GM21717 (cell line): ENCODE measurements around the gene STK33.
"Not testable (repeated sequence)": the region's sequence is repeated elsewhere in the genome, so short reads cannot be mapped to it uniquely, and the experiment has no call there.

ENCODE experiments used
- ATAC-seq: cut with Tn5 transposase; IDR thresholded peaks from one replicate; pipeline ENCODE4 v1.9.1; 2021; ENCODE audit warnings: mild to moderate bottlenecking, moderate library complexity; ENCODE audit not compliant: unreplicated experiment

The STK33 gene

DNA sequence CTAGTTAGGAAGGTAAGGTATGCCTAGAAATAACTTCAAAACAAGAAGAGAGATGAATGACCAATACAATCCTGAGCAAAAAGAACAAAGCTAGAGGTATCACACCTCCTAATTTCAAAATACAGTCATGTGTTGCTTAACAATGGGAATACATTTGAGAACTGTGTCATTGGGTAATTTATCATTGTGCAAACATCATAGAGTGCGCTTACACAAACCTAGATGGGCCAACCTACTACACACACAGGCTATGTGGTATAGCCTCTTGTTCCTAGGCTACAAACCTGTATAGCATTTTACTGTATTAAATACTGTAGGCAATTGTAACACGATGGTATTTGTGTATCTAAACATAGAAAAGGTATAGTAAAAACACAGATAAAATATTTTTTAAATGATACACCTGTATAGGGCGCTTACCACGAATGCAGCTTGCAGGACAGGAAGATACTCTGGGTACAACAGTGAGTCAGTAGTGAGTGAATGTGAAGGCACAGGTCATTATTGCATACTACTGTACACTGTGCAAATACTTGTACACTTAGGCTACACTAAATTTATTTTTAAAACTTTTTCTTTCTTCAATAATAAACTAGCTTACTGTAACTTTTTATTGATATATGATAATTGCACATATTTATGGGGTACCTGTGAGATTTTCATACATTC, 48.2 kb downstream of the STK33 start:
- no peak for ATAC-seq

DNA sequence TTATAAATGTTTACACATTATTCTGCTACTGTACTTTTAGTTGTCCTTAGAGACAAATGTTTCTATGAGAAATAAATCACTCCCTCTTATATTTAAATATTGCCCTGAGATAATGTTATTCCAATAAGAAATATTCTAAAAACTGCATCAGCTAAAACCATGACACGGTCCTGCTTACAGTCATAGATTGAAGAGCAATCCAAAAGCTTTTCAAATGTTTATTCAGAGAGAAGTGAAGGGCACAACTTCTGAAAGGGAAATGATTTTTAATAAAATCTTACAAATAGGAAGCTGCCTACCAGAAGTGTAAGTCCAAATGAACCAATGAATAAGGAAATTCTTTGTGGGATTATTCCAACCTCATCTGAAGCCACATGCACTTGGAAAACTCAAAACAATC, 49.2 kb downstream of the STK33 start:
- no peak for ATAC-seq

DNA sequence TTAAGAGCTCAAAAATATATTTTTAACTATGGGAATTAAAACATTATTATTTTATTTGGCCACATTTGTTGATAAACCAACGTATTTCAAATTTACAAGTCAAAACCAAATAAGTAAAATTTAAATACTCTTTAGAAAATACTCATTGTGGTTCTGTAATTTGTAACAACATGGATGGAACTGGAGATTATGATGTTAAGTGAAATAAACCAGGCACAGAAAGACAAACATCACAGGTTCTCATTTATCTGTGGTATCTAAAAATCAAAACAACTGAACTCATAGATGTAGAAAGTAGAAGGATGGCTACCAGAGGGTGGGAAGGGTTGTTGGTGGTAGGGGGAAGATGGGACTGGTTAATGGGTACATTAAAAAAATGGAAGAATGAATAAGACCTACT, 50.8 kb downstream of the STK33 start:
- no peak for ATAC-seq

DNA sequence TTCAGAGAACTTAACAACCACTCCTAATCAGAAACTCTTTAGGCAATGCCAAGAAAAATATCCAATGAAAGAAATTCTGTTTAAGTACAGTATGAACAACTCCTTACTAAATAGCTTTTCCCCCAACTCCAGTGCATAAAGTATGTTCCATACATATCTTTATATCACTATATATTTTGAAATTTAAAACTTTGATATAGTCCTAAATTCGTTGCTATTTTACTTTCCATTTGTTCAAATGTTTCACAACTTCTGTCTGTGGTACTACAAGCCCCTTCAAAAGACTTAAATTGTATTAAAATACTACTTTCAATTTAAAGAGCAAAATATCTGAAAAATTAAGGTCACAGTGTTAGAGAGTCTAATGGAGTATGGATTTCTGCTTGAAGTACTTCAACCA, 52.6 kb downstream of the STK33 start:
- no peak for ATAC-seq

DNA sequence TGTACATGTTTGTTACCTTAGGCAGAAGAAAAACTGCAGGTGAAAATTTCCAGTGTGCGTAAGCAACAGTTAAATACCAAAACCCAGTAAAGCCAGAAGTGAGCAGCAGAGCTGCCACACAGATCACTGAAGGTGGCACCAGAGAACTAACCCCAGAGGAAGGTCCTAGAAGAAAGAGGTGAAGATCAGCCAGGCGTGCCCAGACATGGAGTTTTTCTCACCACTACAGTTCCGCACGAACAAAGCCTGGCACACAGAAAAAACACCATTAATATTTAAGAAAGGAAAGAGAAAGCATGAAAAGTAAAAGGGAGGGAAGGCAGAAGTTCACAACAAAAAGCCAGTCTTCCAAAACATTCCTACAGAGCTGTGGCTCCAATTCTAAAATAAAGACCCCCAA, 60.7 kb downstream of the STK33 start:
- peak; percentile 78 for ATAC-seq

DNA sequence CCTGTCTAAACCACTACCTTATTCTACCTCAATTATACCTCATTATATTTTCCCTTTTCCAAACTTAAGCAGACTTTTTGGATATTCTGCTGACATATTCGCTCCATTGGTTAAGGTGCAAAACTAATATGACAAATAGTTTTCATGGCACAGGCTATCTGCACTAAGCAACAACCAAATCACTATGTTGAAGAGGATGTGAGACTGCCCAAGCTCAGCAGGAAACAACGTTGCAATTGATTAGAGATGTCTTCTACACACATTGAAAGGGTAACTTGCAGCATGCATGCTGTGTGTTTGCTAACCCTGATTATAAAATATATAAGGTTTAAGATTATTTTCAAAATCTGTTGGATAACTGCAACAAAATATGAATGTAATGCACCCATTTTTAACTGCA, 61.6 kb downstream of the STK33 start:
- peak; percentile 59 for ATAC-seq

DNA sequence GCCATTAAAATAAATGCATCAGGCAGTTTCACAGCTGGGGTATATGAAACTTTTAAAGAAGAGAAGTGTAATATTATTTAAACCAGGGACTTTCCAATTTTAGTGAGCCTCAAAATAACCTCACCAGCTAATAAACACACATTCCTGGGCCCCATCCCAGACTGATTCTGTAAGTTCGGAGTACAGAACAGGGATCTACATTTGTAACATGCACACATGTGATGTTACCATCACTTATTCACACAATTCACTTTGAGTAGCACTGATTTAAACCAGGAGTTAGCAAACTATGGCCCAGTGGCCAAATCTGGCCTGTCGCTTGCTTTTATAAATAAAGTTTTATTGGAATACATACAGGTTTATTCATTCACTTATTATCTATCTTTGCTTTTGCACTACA, 62.0 kb downstream of the STK33 start:
- ATAC-seq, result peak; percentile 12

DNA sequence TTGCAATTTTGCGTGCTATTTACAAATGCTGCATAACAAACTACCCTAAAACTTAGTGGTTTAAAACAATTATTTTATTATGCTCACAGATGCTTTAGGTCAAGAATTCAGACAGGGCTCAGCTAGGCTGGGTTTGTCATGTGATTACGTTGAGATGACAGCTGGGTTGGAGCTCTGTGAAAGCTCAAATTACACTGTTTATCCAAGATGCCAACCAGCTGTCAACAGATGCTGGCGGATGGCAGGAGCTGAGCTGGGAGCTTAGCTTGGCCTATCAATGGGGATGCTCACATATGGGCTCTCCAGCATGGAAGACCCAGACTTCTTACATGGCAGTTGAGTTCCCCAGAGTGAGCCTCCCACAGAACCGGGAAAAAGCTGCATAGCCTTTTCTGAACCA, 62.7 kb downstream of the STK33 start:
- no peak for ATAC-seq

DNA sequence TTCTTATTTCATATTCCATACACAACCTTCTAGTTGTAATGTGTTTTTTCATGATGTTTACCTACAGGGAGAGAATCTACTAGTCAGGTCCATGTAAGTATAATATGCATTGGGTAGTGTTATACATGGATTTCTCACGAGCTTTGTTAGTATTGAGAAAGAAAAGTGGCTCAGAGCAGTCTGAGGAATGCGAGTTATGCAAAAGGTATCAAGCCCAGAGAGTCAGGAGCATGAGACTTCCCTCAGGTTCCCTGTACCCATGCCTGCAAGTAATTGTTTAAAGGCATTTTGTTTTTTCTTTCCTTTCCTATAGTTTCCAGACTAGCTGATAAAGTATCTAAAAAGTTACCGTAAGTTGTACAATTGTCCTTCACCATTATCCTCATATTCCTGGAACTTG, 66.1 kb downstream of the STK33 start:
- no peak for ATAC-seq

DNA sequence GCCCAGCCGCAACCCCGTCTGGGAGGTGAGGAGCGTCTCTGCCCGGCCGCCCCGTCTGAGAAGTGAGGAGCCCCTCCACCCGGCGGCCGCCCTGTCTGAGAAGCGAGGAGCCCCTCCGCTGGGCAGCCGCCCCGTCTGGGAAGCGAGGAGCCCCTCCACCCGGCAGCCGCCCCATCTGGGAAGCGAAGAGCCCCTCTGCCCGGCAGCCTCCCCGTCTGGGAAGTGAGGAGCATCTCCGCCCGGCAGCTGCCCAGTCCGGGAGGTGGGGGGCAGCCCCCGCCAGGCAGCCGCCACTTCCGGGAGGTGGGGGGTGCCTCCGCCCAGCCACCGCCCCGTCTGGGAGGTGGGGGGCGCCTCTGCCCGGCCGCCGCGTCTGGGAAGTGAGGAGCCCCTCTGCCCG, 70.6 kb downstream of the STK33 start:
- ATAC-seq, result no peak

DNA sequence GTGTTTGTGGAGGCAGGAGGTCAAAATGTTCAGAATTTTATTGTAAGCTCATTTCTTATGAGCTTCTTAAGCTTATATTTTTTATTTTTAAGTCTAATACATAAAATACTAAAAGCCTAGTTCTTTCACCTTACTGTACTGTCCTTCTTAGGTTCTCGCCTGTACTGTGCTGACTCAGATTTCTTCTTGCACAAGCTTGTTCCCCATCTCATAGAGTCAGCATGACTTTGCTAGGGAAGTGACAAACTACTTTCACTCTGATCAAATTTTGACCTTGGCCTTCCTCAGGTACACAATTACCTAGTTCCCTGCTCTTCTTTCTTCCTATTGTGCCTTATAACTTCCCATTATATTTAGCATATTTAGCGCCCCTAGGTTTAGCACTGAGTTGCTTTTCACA, 81.5 kb downstream of the STK33 start:
- no peak for ATAC-seq

DNA sequence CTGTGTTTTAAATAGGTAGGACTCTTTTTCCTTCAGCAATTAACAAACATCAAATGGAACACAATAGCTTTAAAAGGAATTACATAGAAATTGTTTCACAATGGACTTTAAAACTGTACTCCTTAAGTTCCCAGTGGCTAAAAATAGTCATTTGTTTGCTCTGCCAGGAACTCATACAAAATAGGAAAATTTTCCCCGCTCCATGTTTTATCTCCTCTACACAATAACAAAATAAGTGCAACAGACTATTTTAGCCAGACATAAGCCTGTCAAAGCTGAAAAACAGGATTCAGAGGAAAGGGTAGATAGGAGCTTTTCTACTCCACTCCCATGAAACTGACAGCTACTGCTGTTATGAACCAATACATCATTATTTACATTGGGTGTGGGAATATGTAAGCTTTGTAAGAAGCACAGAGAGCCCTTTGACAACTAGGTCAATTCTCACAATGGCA, 90.1 kb downstream of the STK33 start:
- ATAC-seq, result no peak

DNA sequence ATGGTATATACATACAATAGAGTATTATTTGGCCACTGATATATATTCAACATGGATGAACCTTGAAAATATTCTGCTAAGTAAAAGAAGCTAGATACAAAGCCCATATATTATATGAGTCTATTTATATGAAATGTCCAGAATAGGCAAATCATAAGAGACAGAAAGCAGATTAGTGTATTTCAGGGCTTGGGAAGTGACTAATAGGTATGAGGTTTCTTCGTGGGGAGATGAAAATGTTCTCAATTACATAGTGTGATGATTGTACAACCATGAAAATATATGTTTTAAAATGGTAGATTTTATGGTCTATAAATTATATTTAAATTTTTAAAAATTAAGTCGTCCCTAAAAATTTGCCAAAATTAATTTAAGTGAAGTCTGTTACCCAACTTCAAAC, 92.2 kb downstream of the STK33 start:
- ATAC-seq, result no peak

DNA sequence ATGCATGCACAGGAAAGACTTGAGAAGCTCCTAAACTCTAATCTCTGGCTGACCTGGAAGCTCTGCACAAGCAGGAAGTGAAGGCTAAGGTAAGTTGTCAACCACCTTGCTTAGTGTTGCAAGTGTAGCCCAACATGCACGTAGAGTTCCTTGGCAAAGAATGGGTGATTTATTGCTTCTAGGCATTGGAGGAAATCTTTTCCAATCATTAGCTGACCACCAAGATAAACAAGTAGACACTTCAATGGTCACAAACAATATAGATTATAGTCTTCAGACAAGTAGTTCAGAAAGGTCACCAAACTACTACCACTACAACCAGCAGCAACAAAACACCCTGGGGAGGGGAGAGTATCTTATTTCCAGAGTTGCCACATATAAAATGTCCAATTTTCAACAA, 105.6 kb downstream of the STK33 start:
- no peak for ATAC-seq

DNA sequence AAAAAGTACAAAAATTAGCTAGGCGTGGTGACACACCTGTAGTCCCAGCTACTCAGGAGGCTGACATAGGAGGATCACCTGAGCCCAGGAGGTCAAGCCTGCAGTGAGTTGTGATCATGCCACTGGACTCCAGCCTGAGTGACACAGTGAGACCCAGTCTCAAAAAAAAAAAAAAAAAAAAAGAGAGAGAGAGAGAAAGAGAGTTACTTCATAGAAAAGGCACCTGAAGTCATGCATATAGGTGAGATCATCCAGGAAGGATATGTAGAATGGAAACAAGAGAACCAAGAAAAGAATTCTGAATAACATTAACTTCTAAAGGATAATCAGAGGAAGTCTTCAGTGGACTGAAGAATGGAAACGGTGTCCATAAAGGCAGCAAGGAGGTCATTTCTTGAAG, 106.8 kb downstream of the STK33 start:
- no peak for ATAC-seq

DNA sequence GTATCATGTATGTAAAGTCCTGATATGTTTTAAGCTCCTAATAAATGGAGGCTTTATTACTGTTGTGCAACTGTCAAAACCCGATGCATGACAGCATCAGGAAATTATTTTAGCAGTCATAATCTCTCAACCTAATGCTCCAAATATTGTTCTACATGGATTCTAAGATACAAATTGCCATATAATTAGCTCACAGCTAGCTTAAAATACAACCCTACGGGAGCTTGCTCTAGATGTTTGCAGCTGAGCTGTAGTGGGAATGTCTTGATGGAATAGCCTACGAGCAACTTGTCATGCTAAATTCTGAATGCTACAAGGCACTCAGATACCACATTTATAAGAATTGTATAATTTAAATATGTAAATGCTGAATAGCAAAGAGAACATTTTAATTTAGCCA, 109.8 kb downstream of the STK33 start:
- no peak for ATAC-seq

DNA sequence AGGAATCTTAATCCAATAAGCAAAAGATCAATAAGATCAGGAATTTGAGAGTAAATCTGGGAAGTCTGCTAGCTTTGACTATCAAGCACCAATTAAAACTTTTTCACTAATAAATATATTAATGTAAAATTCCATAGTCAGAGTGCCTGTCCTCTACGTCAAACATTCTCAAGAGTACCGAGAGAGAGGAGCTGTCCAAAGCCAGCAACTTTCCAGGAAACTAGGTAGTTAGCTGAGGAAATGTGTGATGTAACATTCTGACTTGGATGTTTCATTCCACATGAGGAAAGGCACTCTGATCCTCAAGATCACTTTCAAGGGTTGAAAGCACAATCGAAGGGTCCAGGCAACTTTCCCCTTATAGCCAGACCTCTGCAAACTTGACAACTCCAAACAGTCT, 113.2 kb downstream of the STK33 start:
- no peak for ATAC-seq

DNA sequence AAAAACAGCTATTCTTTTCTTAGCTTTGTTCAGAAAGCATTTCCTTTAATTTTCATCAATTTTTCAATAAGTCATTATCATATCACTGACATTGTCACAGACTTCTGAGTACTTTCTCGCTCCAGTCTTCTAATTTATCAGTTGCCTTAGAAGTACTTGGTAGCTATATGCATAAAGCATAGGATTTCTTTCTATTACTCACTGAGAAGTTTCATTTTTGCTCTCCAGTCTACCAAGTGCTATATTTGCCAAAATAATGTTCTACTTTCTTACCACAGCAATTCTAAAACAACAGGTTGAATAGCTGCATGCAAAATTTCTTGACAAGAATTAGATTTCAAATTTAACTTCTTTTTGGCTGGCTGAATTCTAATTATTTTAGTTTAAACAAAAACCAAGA, 116.3 kb downstream of the STK33 start:
- ATAC-seq, result peak; percentile 94

DNA sequence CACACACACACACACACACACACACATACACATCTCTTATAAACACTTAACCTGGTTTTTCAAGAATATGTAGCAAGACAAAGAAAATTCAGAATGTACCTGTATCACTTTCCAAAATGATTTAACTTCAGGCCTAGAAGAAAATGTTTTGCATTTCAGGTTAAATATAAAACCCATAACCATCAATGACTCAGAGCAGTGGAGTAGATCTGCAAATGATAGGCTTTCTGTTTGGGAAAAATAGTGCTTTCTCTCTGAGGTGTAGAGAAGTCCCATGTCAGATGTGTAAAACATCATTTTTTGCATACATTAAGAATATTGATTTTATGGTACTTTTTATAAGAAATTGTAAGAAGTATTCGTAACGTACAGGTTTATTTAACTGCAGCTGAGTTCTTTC, 116.9 kb downstream of the STK33 start:
- ATAC-seq, result no peak

DNA sequence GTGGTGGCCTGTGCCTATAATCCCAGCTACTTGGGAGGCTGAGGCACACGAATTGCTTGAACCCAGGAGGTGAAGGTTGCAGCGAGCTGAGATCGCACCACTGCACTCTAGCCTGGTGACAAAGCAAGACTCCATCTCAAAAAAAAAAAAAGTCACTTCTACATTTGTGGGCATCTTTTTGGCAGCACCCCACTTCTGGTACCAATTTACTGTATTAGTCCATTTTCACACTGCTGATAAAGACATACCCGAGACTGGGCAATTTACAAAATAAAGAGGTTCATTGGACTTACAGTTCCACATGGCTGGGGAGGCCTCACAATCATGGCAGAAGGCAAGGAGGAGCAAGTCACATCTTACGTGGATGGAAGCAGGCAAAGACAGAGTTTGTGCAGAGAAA, 126.2 kb downstream of the STK33 start:
- not testable (repeated sequence) for ATAC-seq

DNA sequence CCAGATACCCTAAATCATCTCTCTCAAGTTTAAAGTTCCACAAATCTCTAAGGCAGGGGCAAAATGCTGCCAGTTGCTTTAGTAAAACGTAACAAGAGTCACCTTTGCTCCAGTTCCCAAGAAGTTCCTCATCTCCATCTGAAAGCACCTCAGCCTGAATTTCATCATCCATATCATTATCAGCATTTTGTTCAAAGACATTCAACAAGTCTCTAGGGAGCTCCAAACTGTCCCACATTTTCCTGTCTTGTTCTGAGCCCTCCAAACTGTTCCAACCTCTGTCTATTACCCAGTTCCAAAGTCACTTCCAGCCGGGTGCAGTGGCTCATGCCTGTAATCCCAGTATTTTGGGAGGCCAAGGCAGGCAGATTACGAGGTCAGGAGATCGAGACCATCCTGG, 126.7 kb downstream of the STK33 start:
- not testable (repeated sequence) for ATAC-seq

DNA sequence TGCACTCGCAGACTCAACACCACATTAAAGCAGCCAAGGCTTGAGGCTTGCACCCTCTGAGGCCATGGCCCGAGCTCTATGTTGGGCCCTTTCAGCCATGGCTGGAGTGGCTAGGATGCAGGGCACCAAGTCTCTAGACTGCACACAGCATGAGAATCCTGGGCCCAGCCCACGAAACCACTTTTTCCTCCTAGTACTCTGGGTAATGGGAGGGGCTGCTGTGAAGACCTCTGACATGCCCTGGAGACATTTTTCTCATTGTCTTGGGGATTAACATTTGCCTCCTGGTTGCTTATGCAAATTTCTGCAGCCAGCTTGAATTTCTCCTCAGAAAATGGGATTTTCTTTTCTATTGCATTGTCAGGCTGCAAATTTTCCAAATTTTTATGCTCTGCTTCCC, 127.1 kb downstream of the STK33 start:
- not testable (repeated sequence) for ATAC-seq

DNA sequence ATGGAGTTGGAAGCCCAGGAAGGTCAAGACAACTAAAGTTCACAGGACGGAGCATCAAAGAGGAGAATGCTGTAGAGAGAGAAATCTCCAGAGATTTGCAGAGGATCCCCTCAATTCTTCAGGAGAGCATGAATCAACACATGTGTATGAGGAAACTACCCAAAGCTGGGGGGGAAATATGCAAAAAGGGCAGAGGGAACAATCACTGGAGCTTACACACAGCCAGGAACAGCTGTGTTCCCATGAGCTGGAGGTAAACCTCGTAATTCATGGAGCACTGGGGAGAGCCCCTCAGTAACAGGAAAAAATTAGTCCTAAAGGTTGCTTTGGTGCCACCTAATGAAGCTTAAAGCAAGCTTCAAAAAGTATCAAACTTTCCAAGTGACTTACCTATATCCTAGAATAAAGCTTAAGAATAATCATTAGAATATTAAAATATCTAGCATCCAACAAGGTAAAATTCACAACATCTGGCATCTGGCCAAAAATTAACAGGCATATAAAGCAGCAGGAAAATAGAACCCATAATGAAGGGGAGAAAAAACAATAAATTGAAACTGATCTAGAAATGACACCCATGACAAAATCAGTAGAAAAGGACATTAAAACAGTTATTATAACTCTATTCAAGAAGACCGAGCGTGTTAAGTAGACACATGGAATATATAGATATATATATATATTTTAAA, 134.2 kb downstream of the STK33 start:
- no peak for ATAC-seq
